ENCODE measurements around the gene IQCE. TPM values are rescaled to one million over a fixed set of nuclear protein-coding genes. Genes with fewer than 3 reads are reported as not detected.

IQCE gene
- total and polyA plus RNA-seq, 10 of the 15 experiments (the other 5 are each of a cell fraction or from before 2014, with no cell fraction given), result 0.37 to 8.1 (median 3.7) TPM

DNA sequence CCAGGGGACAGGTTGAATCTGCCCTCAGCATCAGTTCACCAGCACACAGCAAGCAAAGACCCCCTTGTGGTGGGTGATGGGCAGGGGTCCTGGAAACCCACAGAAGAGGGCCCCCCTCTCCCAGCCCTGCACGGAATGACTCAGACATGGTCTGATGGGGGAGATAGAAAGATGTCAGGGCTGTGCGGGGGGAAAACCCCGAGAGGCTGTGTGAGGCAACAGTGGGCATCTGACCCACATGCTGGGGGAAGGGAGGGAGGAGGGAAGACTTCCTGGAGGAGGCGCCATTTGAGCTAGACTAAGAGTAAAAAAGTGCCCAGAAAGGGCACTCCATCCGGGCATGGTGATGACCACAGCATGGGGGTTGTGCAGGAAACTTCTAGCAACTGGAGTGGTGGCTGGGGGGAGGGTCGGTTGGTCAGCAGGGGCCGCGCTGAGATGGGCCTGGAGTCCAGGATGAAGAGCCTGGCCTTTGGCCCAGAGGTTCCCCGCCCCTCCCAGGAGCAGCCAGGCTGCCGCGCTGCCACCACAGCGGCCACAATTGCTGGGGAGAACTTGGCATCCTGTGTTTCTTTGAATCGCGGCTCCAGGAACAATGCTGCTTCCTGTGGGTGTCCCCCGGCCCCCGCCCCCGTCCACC lies 36.7 kb upstream of the IQCE start (continued):
- TF ChIP-seq, protein P1, sequence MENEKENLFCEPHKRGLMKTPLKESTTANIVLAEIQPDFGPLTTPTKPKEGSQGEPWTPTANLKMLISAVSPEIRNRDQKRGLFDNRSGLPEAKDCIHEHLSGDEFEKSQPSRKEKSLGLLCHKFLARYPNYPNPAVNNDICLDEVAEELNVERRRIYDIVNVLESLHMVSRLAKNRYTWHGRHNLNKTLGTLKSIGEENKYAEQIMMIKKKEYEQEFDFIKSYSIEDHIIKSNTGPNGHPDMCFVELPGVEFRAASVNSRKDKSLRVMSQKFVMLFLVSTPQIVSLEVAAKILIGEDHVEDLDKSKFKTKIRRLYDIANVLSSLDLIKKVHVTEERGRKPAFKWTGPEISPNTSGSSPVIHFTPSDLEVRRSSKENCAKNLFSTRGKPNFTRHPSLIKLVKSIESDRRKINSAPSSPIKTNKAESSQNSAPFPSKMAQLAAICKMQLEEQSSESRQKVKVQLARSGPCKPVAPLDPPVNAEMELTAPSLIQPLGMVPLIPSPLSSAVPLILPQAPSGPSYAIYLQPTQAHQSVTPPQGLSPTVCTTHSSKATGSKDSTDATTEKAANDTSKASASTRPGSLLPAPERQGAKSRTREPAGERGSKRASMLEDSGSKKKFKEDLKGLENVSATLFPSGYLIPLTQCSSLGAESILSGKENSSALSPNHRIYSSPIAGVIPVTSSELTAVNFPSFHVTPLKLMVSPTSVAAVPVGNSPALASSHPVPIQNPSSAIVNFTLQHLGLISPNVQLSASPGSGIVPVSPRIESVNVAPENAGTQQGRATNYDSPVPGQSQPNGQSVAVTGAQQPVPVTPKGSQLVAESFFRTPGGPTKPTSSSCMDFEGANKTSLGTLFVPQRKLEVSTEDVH (IDR thresholded peaks at IDR 0.05; ENCODE audit: low read depth, partially characterized antibody), result no peak
- TF ChIP-seq JUND (IDR thresholded peaks at IDR 0.05; ENCODE audit: low read depth, low read length) (no peak), TAF1 (IDR thresholded peaks at IDR 0.05; ENCODE audit: borderline replicate concordance, low read depth, low read length) (no peak), ZNF622 (IDR thresholded peaks at IDR 0.05) (no peak), MEF2B (IDR thresholded peaks at IDR 0.05; ENCODE audit: partially characterized antibody, poor library complexity, severe bottlenecking) (no peak), PML (IDR thresholded peaks at IDR 0.05; ENCODE audit: low read length) (no peak), NRF1 (conservative IDR thresholded peaks at IDR 0.05; ENCODE audit: low read depth, low read length) (no peak), ATF7 (IDR thresholded peaks at IDR 0.05; ENCODE audit: low read depth) (peak; percentile 27; the same call in 1 of the 2 replicates), SMARCA5 (IDR thresholded peaks at IDR 0.05) (peak; percentile 75), STAT3 (IDR thresholded peaks at IDR 0.05; ENCODE audit: low read depth, low read length) (no peak)
- TF ChIP-seq, protein P2, sequence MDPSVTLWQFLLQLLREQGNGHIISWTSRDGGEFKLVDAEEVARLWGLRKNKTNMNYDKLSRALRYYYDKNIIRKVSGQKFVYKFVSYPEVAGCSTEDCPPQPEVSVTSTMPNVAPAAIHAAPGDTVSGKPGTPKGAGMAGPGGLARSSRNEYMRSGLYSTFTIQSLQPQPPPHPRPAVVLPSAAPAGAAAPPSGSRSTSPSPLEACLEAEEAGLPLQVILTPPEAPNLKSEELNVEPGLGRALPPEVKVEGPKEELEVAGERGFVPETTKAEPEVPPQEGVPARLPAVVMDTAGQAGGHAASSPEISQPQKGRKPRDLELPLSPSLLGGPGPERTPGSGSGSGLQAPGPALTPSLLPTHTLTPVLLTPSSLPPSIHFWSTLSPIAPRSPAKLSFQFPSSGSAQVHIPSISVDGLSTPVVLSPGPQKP (IDR thresholded peaks at IDR 0.05; ENCODE audit: low read depth, low read length), result no peak
- TF ChIP-seq, protein P3, sequence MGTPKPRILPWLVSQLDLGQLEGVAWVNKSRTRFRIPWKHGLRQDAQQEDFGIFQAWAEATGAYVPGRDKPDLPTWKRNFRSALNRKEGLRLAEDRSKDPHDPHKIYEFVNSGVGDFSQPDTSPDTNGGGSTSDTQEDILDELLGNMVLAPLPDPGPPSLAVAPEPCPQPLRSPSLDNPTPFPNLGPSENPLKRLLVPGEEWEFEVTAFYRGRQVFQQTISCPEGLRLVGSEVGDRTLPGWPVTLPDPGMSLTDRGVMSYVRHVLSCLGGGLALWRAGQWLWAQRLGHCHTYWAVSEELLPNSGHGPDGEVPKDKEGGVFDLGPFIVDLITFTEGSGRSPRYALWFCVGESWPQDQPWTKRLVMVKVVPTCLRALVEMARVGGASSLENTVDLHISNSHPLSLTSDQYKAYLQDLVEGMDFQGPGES (IDR thresholded peaks at IDR 0.05), result no peak
- TF ChIP-seq, protein P4, sequence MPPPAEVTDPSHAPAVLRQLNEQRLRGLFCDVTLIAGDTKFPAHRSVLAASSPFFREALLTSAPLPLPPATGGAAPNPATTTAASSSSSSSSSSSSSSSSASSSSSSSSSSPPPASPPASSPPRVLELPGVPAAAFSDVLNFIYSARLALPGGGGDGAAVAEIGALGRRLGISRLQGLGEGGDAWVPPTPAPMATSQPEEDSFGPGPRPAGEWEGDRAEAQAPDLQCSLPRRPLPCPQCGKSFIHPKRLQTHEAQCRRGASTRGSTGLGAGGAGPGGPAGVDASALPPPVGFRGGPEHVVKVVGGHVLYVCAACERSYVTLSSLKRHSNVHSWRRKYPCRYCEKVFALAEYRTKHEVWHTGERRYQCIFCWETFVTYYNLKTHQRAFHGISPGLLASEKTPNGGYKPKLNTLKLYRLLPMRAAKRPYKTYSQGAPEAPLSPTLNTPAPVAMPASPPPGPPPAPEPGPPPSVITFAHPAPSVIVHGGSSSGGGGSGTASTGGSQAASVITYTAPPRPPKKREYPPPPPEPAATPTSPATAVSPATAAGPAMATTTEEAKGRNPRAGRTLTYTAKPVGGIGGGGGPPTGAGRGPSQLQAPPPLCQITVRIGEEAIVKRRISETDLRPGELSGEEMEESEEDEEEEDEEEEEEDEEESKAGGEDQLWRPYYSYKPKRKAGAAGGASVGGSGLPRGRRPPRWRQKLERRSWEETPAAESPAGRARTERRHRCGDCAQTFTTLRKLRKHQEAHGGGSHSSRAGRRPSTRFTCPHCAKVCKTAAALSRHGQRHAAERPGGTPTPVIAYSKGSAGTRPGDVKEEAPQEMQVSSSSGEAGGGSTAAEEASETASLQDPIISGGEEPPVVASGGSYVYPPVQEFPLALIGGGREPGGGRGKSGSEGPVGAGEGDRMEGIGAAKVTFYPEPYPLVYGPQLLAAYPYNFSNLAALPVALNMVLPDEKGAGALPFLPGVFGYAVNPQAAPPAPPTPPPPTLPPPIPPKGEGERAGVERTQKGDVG (CRISPR knock-in tag; IDR thresholded peaks at IDR 0.05), result no peak
- TF ChIP-seq, protein P5, sequence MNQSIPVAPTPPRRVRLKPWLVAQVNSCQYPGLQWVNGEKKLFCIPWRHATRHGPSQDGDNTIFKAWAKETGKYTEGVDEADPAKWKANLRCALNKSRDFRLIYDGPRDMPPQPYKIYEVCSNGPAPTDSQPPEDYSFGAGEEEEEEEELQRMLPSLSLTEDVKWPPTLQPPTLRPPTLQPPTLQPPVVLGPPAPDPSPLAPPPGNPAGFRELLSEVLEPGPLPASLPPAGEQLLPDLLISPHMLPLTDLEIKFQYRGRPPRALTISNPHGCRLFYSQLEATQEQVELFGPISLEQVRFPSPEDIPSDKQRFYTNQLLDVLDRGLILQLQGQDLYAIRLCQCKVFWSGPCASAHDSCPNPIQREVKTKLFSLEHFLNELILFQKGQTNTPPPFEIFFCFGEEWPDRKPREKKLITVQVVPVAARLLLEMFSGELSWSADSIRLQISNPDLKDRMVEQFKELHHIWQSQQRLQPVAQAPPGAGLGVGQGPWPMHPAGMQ (IDR thresholded peaks at IDR 0.05; ENCODE audit: borderline replicate concordance), result no peak
- TF ChIP-seq, protein P6, sequence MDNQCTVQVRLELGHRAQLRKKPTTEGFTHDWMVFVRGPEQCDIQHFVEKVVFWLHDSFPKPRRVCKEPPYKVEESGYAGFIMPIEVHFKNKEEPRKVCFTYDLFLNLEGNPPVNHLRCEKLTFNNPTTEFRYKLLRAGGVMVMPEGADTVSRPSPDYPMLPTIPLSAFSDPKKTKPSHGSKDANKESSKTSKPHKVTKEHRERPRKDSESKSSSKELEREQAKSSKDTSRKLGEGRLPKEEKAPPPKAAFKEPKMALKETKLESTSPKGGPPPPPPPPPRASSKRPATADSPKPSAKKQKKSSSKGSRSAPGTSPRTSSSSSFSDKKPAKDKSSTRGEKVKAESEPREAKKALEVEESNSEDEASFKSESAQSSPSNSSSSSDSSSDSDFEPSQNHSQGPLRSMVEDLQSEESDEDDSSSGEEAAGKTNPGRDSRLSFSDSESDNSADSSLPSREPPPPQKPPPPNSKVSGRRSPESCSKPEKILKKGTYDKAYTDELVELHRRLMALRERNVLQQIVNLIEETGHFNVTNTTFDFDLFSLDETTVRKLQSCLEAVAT (IDR thresholded peaks at IDR 0.05), result no peak
